GM21381 (cell line): Measurements from ENCODE around the gene SMYD1.
"Not testable (repeated sequence)": the region's sequence is repeated elsewhere in the genome, so short reads cannot be mapped to it uniquely, and the experiment has no call there.

Experiments
- ATAC-seq: cut with Tn5 transposase; IDR thresholded peaks from one replicate; pipeline ENCODE4 v1.9.1; 2021; ENCODE audit warnings: mild to moderate bottlenecking, moderate library complexity; ENCODE audit not compliant: unreplicated experiment

Gene SMYD1

GRCh38 chr2:88067598-88067997 is at the start of gene SMYD1:
Gene SMYD1 (plus strand): TSS chr2:88067825. CDS start chr2:88067865, 40 bp downstream.
- ATAC-seq: no peak

GRCh38 chr2:88018077-88018805 is 49.4 kb upstream of the SMYD1 start:
- ATAC-seq: not testable (repeated sequence)

- ATAC-seq: no peak
Measured at GRCh38 chr2:88018909-88019308, 48.7 kb upstream of the SMYD1 start.

GRCh38 chr2:88019985-88020384 is 47.6 kb upstream of the SMYD1 start:
- ATAC-seq: no peak

GRCh38 chr2:88022669-88022921 is 45.0 kb upstream of the SMYD1 start:
- ATAC-seq: no peak

- ATAC-seq: no peak
Measured at GRCh38 chr2:88024509-88024908, 43.1 kb upstream of the SMYD1 start.

GRCh38 chr2:88027697-88028389 is 39.8 kb upstream of the SMYD1 start:
- peak; percentile 56 for ATAC-seq

- ATAC-seq: no peak
Measured at GRCh38 chr2:88028931-88029330, 38.7 kb upstream of the SMYD1 start.

- ATAC-seq: no peak
Measured at GRCh38 chr2:88032070-88032702, 35.4 kb upstream of the SMYD1 start.

GRCh38 chr2:88036182-88036581 is 31.4 kb upstream of the SMYD1 start:
- ATAC-seq: no peak

GRCh38 chr2:88036606-88037005 is 31.0 kb upstream of the SMYD1 start:
- no peak for ATAC-seq

GRCh38 chr2:88038263-88039105 is 29.1 kb upstream of the SMYD1 start:
- no peak for ATAC-seq

- no peak for ATAC-seq
Measured at GRCh38 chr2:88042476-88042875, 25.1 kb upstream of the SMYD1 start.

- ATAC-seq: not testable (repeated sequence)
Measured at GRCh38 chr2:88045561-88045960, 22.1 kb upstream of the SMYD1 start.

- ATAC-seq: no peak
Measured at GRCh38 chr2:88048541-88048940, 19.1 kb upstream of the SMYD1 start.

GRCh38 chr2:88049622-88050021 is 18.0 kb upstream of the SMYD1 start:
- no peak for ATAC-seq

- ATAC-seq: no peak
Measured at GRCh38 chr2:88051792-88052191, 15.8 kb upstream of the SMYD1 start.

- ATAC-seq: no peak
Measured at GRCh38 chr2:88053296-88053695, 14.3 kb upstream of the SMYD1 start.

- ATAC-seq: no peak
Measured at GRCh38 chr2:88053934-88054781, 13.5 kb upstream of the SMYD1 start.

GRCh38 chr2:88054782-88055370 is 12.7 kb upstream of the SMYD1 start:
- no peak for ATAC-seq
